Kidney (tissue), 22 donors: ENCODE results near the gene ARTN. TPM values are rescaled to one million over a fixed set of nuclear protein-coding genes. Genes with fewer than 3 reads are reported as not detected.

Experiments
- DNase-seq, 5 donors: peaks; one replicate each; pipeline ENCODE4 v3.0.0-alpha.2; 2013 to 2020
- FAIRE-seq: peaks from 2 replicates; lab custom pipeline; 2012; peaks lifted over from hg19 to GRCh38; lab: Jason Lieb, UNC
- H3K27ac ChIP-seq, 2 donors: one replicate each; pipeline ENCODE4 v1.7.0; 2013; ENCODE audit warnings: low read depth in 2 of 2, low read length in 2 of 2, inconsistent platforms in 1 of 2
- H3K27me3 ChIP-seq: one replicate; pipeline ENCODE4 v1.7.1; 2013; ENCODE audit warnings: low read length, inconsistent platforms; ENCODE audit not compliant: control insufficient read depth, insufficient read depth
- H3K36me3 ChIP-seq, 3 donors: one replicate each; pipeline versions ENCODE4 v1.7.0 to v1.7.1; 2013; ENCODE audit warnings: low read length in 3 of 3, control low read depth in 1 of 3, inconsistent platforms in 1 of 3; ENCODE audit not compliant: insufficient read depth in 3 of 3, control insufficient read depth in 2 of 3
- H3K4me1 ChIP-seq, 3 donors: one replicate each; pipeline versions ENCODE4 v1.7.0 to v1.7.1; 2013; ENCODE audit warnings: low read length in 3 of 3, inconsistent platforms in 1 of 3, low read depth in 1 of 3; ENCODE audit not compliant: control insufficient read depth in 2 of 3, insufficient read depth in 2 of 3
- H3K4me3 ChIP-seq, 3 donors: one replicate each; pipeline versions ENCODE4 v1.7.0 to v1.8.1; 2013; ENCODE audit warnings: low read length in 3 of 3, control low read depth in 1 of 3, inconsistent platforms in 1 of 3
- H3K9ac ChIP-seq, 3 donors: one replicate each; pipeline versions ENCODE4 v1.7.0 to v1.7.1; 2013; ENCODE audit warnings: low read length in 3 of 3, control low read depth in 1 of 3, inconsistent platforms in 1 of 3
- H3K9me3 ChIP-seq, 3 donors: one replicate each; pipeline versions ENCODE4 v1.7.0 to v1.7.1; 2013; ENCODE audit warnings: low read length in 3 of 3, control low read depth in 1 of 3, inconsistent platforms in 1 of 3; ENCODE audit not compliant: control insufficient read depth in 2 of 3, insufficient read depth in 1 of 3
- CTCF ChIP-seq: IDR thresholded peaks from 3 replicates; pipeline ENCODE4 v1.5.1; 2012; ENCODE audit warnings: mild to moderate bottlenecking, moderate library complexity, borderline replicate concordance; ENCODE audit not compliant: insufficient read depth; ENCODE audit errors: extremely low read depth
- intact Hi-C: fragments of 100-400 bp; cut with DNase I; formaldehyde crosslinking; loops from one replicate; pipeline ENCODE4 v1.11.1; 2022
- long read RNA-seq, 10 donors: library from polyadenylated mRNA in 1 of 10; unstranded in 1 of 10; transcript quantifications; one replicate each; pipeline ENCODE4 v2.0.0 and lab custom pipeline, GENCODE V29; 2021 to 2026
- polyA plus RNA-seq: library from polyadenylated mRNA; stranded (reverse); fragments of 350-450 nt; fragmentation: Illumina TruSeq; extraction: RNeasy Lipid Tissue Mini Kit (QIAGEN cat#74804); gene quantifications from one replicate; pipeline ENCODE4 v1.2.3, GENCODE V29; 2014; ENCODE audit warnings: low read depth, low replicate concordance; ENCODE audit not compliant: insufficient read depth
- total RNA-seq: library from RNA; stranded (reverse); fragmentation: NEBNext Ultra II Directional; extraction: Animal tissue kit (Norgen Biotek cat#: 25700); gene quantifications from one replicate; pipeline ENCODE4 v1.2.1, GENCODE V29; 2021
- donor health status: control.
- donor health status: control.
- donor health status: control.
- donor health status: control.
- donor health status: control.
- donor health status: DM: yes; HTN: yes; CAD: no.
- donor health status: Normal renal cell carcinoma (clear cell type).

The ARTN gene, protein sequence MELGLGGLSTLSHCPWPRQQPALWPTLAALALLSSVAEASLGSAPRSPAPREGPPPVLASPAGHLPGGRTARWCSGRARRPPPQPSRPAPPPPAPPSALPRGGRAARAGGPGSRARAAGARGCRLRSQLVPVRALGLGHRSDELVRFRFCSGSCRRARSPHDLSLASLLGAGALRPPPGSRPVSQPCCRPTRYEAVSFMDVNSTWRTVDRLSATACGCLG
- total RNA-seq: 1.9 TPM
- 4.3 TPM for polyA plus RNA-seq
- long read RNA-seq, donor 1, partial matches to known transcripts: 0 of 1 reads
- long read RNA-seq, donor 1, other reads (novel, unspliced or antisense): 0 of 1 reads
- long read RNA-seq, donor 2: 0 reads
- long read RNA-seq, donor 3, partial matches to known transcripts: 0 of 1 reads
- long read RNA-seq, donor 3, other reads (novel, unspliced or antisense): 0 of 1 reads
- long read RNA-seq, donor 4, partial matches to known transcripts: 0 of 1 reads
- long read RNA-seq, donor 4, other reads (novel, unspliced or antisense): 0 of 1 reads
- long read RNA-seq, donor 5: 0 reads
- long read RNA-seq, donor 6: 0 reads
- long read RNA-seq, donor 7, partial matches to known transcripts: 1 of 3 reads
- long read RNA-seq, donor 7, other reads (novel, unspliced or antisense): 2 of 3 reads
- long read RNA-seq, donor 8: 0 reads
- long read RNA-seq, donor 9: 0 reads
- long read RNA-seq, donor 10, partial matches to known transcripts: 0 of 1 reads
- long read RNA-seq, donor 10, other reads (novel, unspliced or antisense): 0 of 1 reads

DNA sequence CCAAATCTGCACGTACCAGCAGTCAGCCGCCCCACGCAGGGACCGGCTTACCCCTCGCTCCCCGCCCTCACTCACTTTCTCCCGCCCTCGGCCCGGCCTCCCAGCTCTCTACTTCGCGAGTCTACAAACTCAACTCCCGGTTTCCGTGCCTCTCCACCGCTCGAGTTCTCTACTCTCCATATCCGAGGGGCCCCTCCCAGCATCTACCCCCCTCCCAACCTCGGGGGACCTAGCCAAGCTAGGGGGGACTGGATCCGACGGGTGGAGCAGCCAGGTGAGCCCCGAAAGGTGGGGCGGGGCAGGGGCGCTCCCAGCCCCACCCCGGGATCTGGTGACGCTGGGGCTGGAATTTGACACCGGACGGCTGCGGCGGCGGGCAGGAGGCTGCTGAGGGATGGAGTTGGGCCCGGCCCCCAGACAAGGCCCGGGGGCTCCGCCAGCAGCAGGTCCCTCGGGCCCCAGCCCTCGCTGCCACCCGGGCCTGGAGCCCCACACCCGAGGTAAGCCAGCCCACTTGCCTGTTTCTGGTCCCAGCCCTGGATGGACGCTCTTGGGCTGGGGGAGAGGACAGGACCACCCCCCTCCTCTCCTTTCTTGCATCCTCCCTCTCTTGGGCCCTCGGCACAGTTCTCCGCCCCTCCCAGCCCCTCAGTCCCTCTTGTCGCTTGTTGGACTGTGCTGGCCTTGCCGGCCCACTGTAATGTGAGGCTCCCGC lies at the start of gene ARTN:
TSS of gene ARTN (plus strand) at position 416 of the 715 bp plus-strand sequence. CDS start 1,856 bp downstream, outside the sequence.
- no peaks in the 10 kb centered on the region for H3K9me3 ChIP-seq
- peaks cover 0 to 32% (median 21%) of the 10 kb centered on the region in 3 donors for H3K4me1 ChIP-seq
- no peak for FAIRE-seq
- DNase-seq: peak in 4 of 5 donors; percentile 64 to 73 (median 66)
- H3K36me3 ChIP-seq: no peaks in the 10 kb centered on the region
- no peak for TF ChIP-seq CTCF
- H3K9ac ChIP-seq: peak within 1 kb of the TSS in 1 of 3 donors; percentile 51
- H3K4me3 ChIP-seq: peak within 1 kb of the TSS; percentile 20 to 54 (median 30)
- H3K27me3 ChIP-seq: no peaks in the 10 kb centered on the region
- H3K27ac ChIP-seq: no peak within 1 kb of the TSS
- intact Hi-C loops: loop anchor here (5.0 kb wide), 1 partner anchor 166 kb away; no protein-coding TSS in a partner anchor

- Histone ChIP-seq H3K4me3 (no peak overlapping the region), H3K4me1 (no peaks in the 10 kb centered on the region), H3K9ac (no peak overlapping the region), H3K27me3 (no peaks in the 10 kb centered on the region), H3K36me3 (no peaks in the 10 kb centered on the region), H3K27ac (no peak overlapping the region), H3K9me3 (no peaks in the 10 kb centered on the region)
- TF ChIP-seq CTCF: no peak
- FAIRE-seq (no peak), DNase-seq (peak in 4 of 5 donors; percentile 51 to 55 (median 55))
- intact Hi-C loops: no loop called here
These were observed 48.3 kb upstream of the ARTN start for GRCh38 chr1:43885279-43885801.

DNA sequence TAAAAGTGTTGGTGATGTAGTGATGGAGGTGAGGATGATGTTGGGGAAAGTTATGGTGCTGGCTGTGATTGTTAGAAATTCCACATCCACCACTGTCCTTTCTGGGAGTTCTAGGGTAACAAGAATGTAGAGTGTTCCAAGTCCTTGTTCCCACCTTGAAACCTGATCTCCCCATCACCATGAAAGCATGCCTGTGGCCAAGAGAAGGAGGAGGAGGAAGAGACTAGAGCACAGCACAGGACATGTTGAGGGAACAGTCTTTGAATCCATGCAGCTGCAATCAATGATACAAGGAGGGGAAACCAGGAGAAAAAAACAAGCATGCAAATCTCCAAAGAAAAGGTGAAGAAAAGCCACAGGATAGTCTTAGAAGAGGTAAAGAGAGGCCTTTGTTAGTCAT lies 45.9 kb upstream of the ARTN start:
- TF ChIP-seq CTCF: no peak
- no peak for FAIRE-seq
- Histone ChIP-seq H3K4me3 (no peak overlapping the region), H3K36me3 (no peaks in the 10 kb centered on the region), H3K27ac (no peak overlapping the region), H3K9ac (no peak overlapping the region), H3K4me1 (no peaks in the 10 kb centered on the region), H3K9me3 (no peaks in the 10 kb centered on the region), H3K27me3 (no peaks in the 10 kb centered on the region)
- intact Hi-C loops: no loop called here
- no peak for DNase-seq
